ENCODE data around the gene ARHGEF19.

Gene ARHGEF19

DNA sequence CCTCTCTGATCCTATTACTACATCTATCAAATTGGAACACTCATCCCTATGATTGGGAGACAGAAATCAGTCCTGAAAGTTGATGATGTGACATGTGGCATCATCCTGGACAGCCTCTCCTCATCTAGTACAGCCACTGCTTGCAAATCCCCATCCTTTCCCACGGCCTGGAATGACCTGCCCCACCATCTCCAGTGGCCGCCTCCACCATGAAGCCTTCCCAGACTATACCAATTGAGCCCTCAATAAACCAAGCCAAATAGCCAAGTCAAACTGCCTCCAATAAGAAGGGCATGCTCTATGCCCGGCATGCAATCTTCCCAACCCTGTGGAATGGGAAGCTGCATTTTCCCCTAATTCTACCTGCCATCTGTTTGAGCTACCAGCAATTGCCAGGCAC, 561 bp upstream of the ARHGEF19 start:
- DNase-seq (ENCODE audit: low read depth): no peak
- H3K4me3 ChIP-seq (ENCODE audit: low read length): no peak overlapping the region
- TF ChIP-seq, protein P1, sequence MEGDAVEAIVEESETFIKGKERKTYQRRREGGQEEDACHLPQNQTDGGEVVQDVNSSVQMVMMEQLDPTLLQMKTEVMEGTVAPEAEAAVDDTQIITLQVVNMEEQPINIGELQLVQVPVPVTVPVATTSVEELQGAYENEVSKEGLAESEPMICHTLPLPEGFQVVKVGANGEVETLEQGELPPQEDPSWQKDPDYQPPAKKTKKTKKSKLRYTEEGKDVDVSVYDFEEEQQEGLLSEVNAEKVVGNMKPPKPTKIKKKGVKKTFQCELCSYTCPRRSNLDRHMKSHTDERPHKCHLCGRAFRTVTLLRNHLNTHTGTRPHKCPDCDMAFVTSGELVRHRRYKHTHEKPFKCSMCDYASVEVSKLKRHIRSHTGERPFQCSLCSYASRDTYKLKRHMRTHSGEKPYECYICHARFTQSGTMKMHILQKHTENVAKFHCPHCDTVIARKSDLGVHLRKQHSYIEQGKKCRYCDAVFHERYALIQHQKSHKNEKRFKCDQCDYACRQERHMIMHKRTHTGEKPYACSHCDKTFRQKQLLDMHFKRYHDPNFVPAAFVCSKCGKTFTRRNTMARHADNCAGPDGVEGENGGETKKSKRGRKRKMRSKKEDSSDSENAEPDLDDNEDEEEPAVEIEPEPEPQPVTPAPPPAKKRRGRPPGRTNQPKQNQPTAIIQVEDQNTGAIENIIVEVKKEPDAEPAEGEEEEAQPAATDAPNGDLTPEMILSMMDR (conservative IDR thresholded peaks at IDR 0.05; ENCODE audit: low read depth, low read length): no peak

DNA sequence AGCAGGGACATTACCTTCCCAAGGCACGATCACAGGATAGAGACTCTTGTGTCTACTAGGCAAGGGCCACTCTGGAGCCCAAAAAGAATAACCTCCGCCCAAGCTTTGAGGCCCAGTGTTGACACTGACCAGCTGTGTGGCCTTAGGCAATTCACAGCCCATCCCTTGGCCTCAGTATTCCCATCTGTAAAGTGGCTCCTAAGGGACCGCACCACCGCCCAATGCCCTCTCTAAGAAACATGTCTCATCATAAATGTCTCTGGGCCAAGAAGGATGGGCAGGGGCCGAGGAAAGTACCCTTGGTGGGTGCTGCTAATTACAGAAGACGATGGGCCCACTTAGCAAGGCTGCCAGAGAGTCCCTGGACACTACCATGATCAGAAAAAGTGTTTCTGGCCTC, 628 bp downstream of the ARHGEF19 start:
- no peak overlapping the region for H3K4me3 ChIP-seq (ENCODE audit: low read length)
- TF ChIP-seq, protein P1 (conservative IDR thresholded peaks at IDR 0.05; ENCODE audit: low read depth, low read length): no peak
- DNase-seq (ENCODE audit: low read depth): no peak

DNA sequence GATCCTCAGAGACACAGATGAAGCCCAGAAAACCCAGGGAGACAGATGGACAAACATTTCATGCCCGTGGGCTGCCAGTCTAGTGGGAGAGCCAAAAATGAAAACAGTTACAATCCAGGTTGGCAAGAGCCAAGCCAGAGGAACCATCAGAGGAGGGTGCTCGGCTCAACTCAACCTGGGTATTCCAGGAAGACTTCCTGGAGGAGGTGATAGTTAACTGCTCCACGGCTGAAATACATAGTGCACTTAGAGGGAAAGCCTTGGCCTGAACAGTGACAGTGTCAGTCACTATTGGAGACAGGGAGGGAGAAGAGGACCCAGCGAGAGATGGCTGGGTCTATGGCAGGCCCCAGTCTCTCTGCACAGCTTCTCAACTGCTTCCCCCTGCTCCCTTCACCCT, 1.9 kb downstream of the ARHGEF19 start:
- TF ChIP-seq, protein P1 (conservative IDR thresholded peaks at IDR 0.05; ENCODE audit: low read depth, low read length): no peak
- no peak overlapping the region for H3K4me3 ChIP-seq (ENCODE audit: low read length)
- no peak for DNase-seq (ENCODE audit: low read depth)

DNA sequence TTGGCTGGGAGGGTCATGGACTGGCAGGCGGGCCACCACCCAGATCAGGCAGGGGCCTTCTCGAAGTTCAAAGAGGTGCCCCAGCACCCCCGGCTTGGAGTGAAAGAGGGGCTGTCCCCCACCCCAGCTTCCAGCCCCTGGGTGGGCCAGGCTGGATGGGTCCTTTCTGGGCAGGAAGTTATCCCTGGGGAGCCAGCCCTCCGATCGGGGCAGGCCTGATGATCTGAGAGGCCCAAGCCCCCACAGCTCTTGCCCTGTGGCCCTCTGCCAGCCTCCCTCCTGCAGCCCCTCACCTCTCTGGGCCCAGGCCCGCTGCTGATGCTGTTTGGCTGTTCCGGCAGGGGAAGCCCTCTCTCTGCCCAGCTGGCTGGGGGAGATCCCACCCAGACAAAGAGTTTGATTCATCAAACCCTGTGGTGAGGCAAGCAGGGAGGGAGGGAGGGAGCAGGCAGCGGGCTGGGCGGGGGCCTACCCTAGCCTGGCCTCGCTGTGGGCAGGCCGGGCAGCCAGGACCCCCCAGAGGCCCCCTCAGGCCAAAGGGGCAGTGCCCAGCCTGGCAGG, 2.5 kb downstream of the ARHGEF19 start:
- no peak for DNase-seq (ENCODE audit: low read depth)
- no peak overlapping the region for H3K4me3 ChIP-seq (ENCODE audit: low read length)
- TF ChIP-seq, protein P1 (conservative IDR thresholded peaks at IDR 0.05; ENCODE audit: low read depth, low read length): no peak

DNA sequence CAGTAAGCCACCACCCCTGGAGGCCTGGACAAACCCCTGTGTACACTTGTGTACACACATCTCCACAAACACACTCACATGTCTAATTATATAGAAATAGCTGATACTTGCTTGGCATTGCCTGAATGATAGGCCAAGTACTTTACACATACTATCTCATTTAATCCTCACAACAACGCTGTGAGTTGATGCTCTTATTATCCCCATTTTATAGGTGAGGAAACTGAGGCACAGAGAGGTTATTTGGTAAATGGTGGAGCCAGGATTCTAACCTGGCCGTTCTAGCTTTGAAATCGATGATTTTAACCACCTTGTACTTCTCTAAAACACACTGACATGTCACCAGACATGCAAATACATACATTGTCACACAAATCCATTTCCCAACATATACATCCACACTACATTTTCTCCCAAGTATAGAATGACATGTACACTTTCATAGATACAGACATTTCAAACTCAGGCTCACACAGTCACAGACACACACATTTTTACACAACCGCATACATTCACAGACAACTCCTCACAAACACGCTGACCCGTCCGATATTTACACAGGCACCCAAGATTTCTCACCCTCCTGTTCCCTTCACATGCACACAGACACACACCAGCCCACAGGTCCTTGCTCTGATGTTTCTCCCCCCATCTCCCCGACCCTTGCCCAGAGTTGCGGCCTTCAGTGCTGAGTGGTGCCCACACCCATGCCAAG, 3.2 kb downstream of the ARHGEF19 start:
- TF ChIP-seq, protein P1 (conservative IDR thresholded peaks at IDR 0.05; ENCODE audit: low read depth, low read length): no peak
- no peak overlapping the region for H3K4me3 ChIP-seq (ENCODE audit: low read length)
- no peak for DNase-seq (ENCODE audit: low read depth)

DNA sequence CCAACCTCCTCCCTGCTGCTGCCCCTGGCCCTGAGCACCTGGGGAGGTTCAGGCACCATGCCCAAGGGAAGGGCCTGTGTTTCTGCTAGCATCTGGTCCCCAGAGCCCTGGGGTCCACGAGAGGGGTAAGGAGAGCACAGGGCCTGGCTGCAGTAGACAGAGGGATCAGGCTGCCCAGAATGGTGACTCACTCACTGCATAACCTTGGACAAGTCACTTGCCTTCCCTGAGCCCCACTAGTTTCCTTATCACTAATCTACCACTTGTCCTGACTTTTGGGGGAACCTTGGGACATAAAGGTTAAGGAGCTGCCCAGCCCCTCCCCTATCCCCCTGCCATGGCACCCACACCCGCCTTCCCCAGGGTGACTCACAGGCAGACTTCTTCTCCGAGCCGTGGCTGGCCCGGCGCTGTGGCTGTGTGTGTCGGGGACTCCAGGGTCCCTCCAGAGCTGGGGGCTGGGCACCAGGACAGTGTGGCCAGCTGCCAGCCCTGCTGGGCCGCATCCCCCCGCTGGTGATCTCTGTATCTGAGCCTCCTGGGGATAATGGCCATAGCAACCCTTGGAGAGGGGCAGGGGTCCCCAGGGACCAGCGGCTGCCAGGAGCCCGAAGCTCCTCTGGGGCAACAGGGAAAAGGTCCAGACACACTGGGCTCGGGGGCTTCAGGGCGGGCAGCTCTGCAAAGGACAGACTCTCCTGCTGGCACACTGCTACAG, 4.0 kb downstream of the ARHGEF19 start:
- TF ChIP-seq, protein P1 (conservative IDR thresholded peaks at IDR 0.05; ENCODE audit: low read depth, low read length): no peak
- no peak overlapping the region for H3K4me3 ChIP-seq (ENCODE audit: low read length)
- no peak for DNase-seq (ENCODE audit: low read depth)

Measured in retinal pigment epithelial cell (primary cell).